ENCODE results near the gene CDKN2B.
A peak's percentile ranks its signal among the peaks of the same experiment; 100 is the strongest.
"Not testable (repeated sequence)": the region's sequence is repeated elsewhere in the genome, so short reads cannot be mapped to it uniquely, and the experiment has no call there.

Gene CDKN2B

GRCh38 chr9:22008717-22009505 is at the start of gene CDKN2B:
CDKN2B (minus strand) TSS chr9:22009305; CDS start chr9:22008953, 352 bp downstream.
- peak; percentile 68 for DNase-seq

GRCh38 chr9:22057972-22058371 is 48.9 kb upstream of the CDKN2B start:
- not testable (repeated sequence) for DNase-seq

GRCh38 chr9:22056402-22056801 is 47.3 kb upstream of the CDKN2B start:
- DNase-seq, result no peak

- no peak for DNase-seq
These were observed 46.0 kb upstream of the CDKN2B start for GRCh38 chr9:22055090-22055489.

GRCh38 chr9:22054529-22054928 is 45.4 kb upstream of the CDKN2B start:
- no peak for DNase-seq

GRCh38 chr9:22054076-22054475 is 45.0 kb upstream of the CDKN2B start:
- no peak for DNase-seq

GRCh38 chr9:22053178-22053577 is 44.1 kb upstream of the CDKN2B start:
- no peak for DNase-seq

- no peak for DNase-seq
These were observed 43.4 kb upstream of the CDKN2B start for GRCh38 chr9:22052376-22052945.

GRCh38 chr9:22050924-22051323 is 41.8 kb upstream of the CDKN2B start:
- no peak for DNase-seq

- no peak for DNase-seq
These were observed 40.3 kb upstream of the CDKN2B start for GRCh38 chr9:22049411-22049810.

- DNase-seq, result no peak
These were observed 38.5 kb upstream of the CDKN2B start for GRCh38 chr9:22047596-22047995.

- no peak for DNase-seq
These were observed 37.3 kb upstream of the CDKN2B start for GRCh38 chr9:22046243-22046885.

- no peak for DNase-seq
These were observed 36.3 kb upstream of the CDKN2B start for GRCh38 chr9:22045423-22045822.

- DNase-seq, result no peak
These were observed 35.5 kb upstream of the CDKN2B start for GRCh38 chr9:22044583-22044982.

- no peak for DNase-seq
These were observed 34.8 kb upstream of the CDKN2B start for GRCh38 chr9:22043928-22044327.

- no peak for DNase-seq
These were observed 32.7 kb upstream of the CDKN2B start for GRCh38 chr9:22041775-22042174.

- no peak for DNase-seq
These were observed 32.2 kb upstream of the CDKN2B start for GRCh38 chr9:22041344-22041743.

GRCh38 chr9:22040760-22041159 is 31.7 kb upstream of the CDKN2B start:
- no peak for DNase-seq

GRCh38 chr9:22039258-22039657 is 30.2 kb upstream of the CDKN2B start:
- no peak for DNase-seq

GRCh38 chr9:22037954-22038690 is 29.0 kb upstream of the CDKN2B start:
- no peak for DNase-seq

- DNase-seq, result no peak
These were observed 27.9 kb upstream of the CDKN2B start for GRCh38 chr9:22036866-22037626.

- no peak for DNase-seq
These were observed 26.5 kb upstream of the CDKN2B start for GRCh38 chr9:22035591-22036011.
